Measurements from ENCODE around the gene RAC3. TPM values are rescaled to one million over a fixed set of nuclear protein-coding genes. Genes with fewer than 3 reads are reported as not detected.

Gene RAC3
- total RNA-seq, 1 donor from 2014 or later: 75.0 TPM

GRCh38 chr17:82050152-82050760, 18.8 kb downstream of the RAC3 start:
- TF ChIP-seq CTCF (conservative IDR thresholded peaks at IDR 0.05): no peak
- Mint-ChIP-seq H3K4me3 (peak overlapping the region; percentile 88), H3K9me3 (no peaks in the 10 kb centered on the region), H3K36me3 (ENCODE audit: low read depth) (peaks cover 5% of the 10 kb centered on the region), H3K27me3 (ENCODE audit: low read depth) (no peaks in the 10 kb centered on the region), H3K4me1 (no peaks in the 10 kb centered on the region), H3K27ac (ENCODE audit: unreplicated experiment) (no peak overlapping the region)
- DNase-seq (ENCODE audit: low read depth, low spot score): no peak

GRCh38 chr17:82050761-82051641, 19.5 kb downstream of the RAC3 start:
- no peaks in the 10 kb centered on the region for H3K4me1 Mint-ChIP-seq
- no peaks in the 10 kb centered on the region for H3K9me3 Mint-ChIP-seq
- H3K27me3 Mint-ChIP-seq (ENCODE audit: low read depth): no peaks in the 10 kb centered on the region
- H3K36me3 Mint-ChIP-seq (ENCODE audit: low read depth): peaks cover 5% of the 10 kb centered on the region
- H3K4me3 Mint-ChIP-seq: peak overlapping the region; percentile 88
- no peak for TF ChIP-seq CTCF (conservative IDR thresholded peaks at IDR 0.05)
- no peak for DNase-seq (ENCODE audit: low read depth, low spot score)
- H3K27ac Mint-ChIP-seq (ENCODE audit: unreplicated experiment): no peak overlapping the region

GRCh38 chr17:82051776-82052637, 20.5 kb downstream of the RAC3 start, which contains the start of the genes GPS1 and RFNG:
GPS1 (plus strand) TSS chr17:82051898; CDS start chr17:82051932, 34 bp downstream.
RFNG (minus strand) TSS chr17:82051811; CDS start chr17:82051766, 45 bp downstream.
- H3K9me3 Mint-ChIP-seq: no peaks in the 10 kb centered on the region
- H3K36me3 Mint-ChIP-seq (ENCODE audit: low read depth): peaks cover 5% of the 10 kb centered on the region
- H3K4me1 Mint-ChIP-seq: no peaks in the 10 kb centered on the region
- no peaks in the 10 kb centered on the region for H3K27me3 Mint-ChIP-seq (ENCODE audit: low read depth)
- no peak for TF ChIP-seq CTCF (conservative IDR thresholded peaks at IDR 0.05)
- peak within 1 kb of the TSS; percentile 88 for H3K4me3 Mint-ChIP-seq
- peak within 1 kb of the TSS; percentile 12 for H3K27ac Mint-ChIP-seq (ENCODE audit: unreplicated experiment)
- DNase-seq (ENCODE audit: low read depth, low spot score): peak; percentile 58

GRCh38 chr17:82052638-82053059, 21.2 kb downstream of the RAC3 start:
- Mint-ChIP-seq H3K4me1 (no peaks in the 10 kb centered on the region), H3K36me3 (ENCODE audit: low read depth) (peaks cover 1% of the 10 kb centered on the region), H3K9me3 (no peaks in the 10 kb centered on the region), H3K27me3 (ENCODE audit: low read depth) (no peaks in the 10 kb centered on the region), H3K27ac (ENCODE audit: unreplicated experiment) (peak overlapping the region; percentile 12), H3K4me3 (peak overlapping the region; percentile 87)
- no peak for DNase-seq (ENCODE audit: low read depth, low spot score)
- TF ChIP-seq CTCF (conservative IDR thresholded peaks at IDR 0.05): no peak

GRCh38 chr17:82053130-82053529, 21.7 kb downstream of the RAC3 start:
- Mint-ChIP-seq H3K36me3 (ENCODE audit: low read depth) (no peaks in the 10 kb centered on the region), H3K27ac (ENCODE audit: unreplicated experiment) (no peak overlapping the region)
- TF ChIP-seq CTCF (conservative IDR thresholded peaks at IDR 0.05): no peak

More at GRCh38 chr17:82053130-82053529, 21.7 kb downstream of the RAC3 start:
- peak overlapping the region; percentile 87 for H3K4me3 Mint-ChIP-seq
- no peaks in the 10 kb centered on the region for H3K4me1 Mint-ChIP-seq
- no peak for DNase-seq (ENCODE audit: low read depth, low spot score)
- H3K9me3 Mint-ChIP-seq: no peaks in the 10 kb centered on the region
- no peaks in the 10 kb centered on the region for H3K27me3 Mint-ChIP-seq (ENCODE audit: low read depth)
